Measurements from ENCODE around the gene STXBP6. TPM values are rescaled to one million over a fixed set of nuclear protein-coding genes. Genes with fewer than 3 reads are reported as not detected.

The STXBP6 gene
- total and polyA plus RNA-seq, 10 of the 15 experiments (the other 5 are each of a cell fraction or from before 2014, with no cell fraction given) = 1.2 to 47.3 (median 1.9) TPM

GRCh38 chr14:24876996-24877395, 173.0 kb downstream of the STXBP6 start:
- ATAC-seq (no peak), FAIRE-seq (no peak), DNase-seq (ENCODE audit: low read depth, low spot score) (no peak)
- Histone ChIP-seq H3K27ac (ENCODE audit: control insufficient read depth, insufficient read depth) (no peak overlapping the region), H4K20me1 (ENCODE audit: control insufficient read depth, insufficient read depth) (no peaks in the 10 kb centered on the region), H2AFZ (ENCODE audit: control insufficient read depth, low read depth, low read length) (no peak overlapping the region), H3K79me2 (ENCODE audit: control insufficient read depth, insufficient read depth, low read length) (no peaks in the 10 kb centered on the region), H3K36me3 (ENCODE audit: control insufficient read depth in 2 of 2, insufficient read depth in 2 of 2, low read length in 1 of 2) (no peaks in the 10 kb centered on the region), H3K9ac (ENCODE audit: control insufficient read depth, insufficient read depth, low read length) (no peak overlapping the region), H3K4me1 (ENCODE audit: control insufficient read depth, insufficient read depth, low read length) (no peaks in the 10 kb centered on the region), H3K9me3 (replicated peaks; ENCODE audit: control insufficient read depth, insufficient read depth, low read length) (no peaks in the 10 kb centered on the region), H3K4me3 (no peak overlapping the region), H3K27me3 (replicated peaks in 1 of 2; ENCODE audit: control insufficient read depth in 2 of 2, insufficient read depth in 2 of 2, low read length in 1 of 2) (no peaks in the 10 kb centered on the region), H3K4me2 (ENCODE audit: control insufficient read depth, insufficient read depth) (no peak overlapping the region)
- RAD21 ChIA-PET (ENCODE audit: unreplicated experiment) = interaction anchor here (0.8 to 1.2 kb wide), 2 partner anchors 16 to 153 kb away, joined by 3 read pairs; no protein-coding TSS in a partner anchor
- CTCF ChIA-PET = interaction anchor here (0.6 to 2.3 kb wide), 3 partner anchors 9 to 71 kb away, joined by 3 to 8 read pairs (median 4); no protein-coding TSS in a partner anchor
- SMC1A ChIA-PET (ENCODE audit: uncharacterized antibody, unreplicated experiment) = interaction anchor here (1.1 to 1.9 kb wide), 4 partner anchors 16 to 103 kb away, joined by 3 to 12 read pairs (median 4); no protein-coding TSS in a partner anchor
- POLR2A ChIA-PET = interaction anchor here (0.9 kb wide), 1 partner anchor 17 kb away, joined by 4 read pairs; no protein-coding TSS in a partner anchor
- WGBS (ENCODE audit: insufficient coverage, insufficient replicate concordance, low lambda C conversion rate, missing lambda C conversion rate) = 0% methylated on average over 1 of the region's 1 CpG
- in situ Hi-C loops (cut with MboI) = no loop called here
- intact Hi-C loops (cut with micrococcal nuclease; ENCODE audit: unreplicated experiment) = no loop called here
- no TSS peak for BruUV-seq (replicated peaks)
- TF ChIP-seq USF2 (IDR thresholded peaks at IDR 0.05; ENCODE audit: borderline replicate concordance, low read depth, low read length) = no peak
- no peak for TF ChIP-seq ZZZ3 (IDR thresholded peaks at IDR 0.05; ENCODE audit: control insufficient read depth, insufficient read length, low read depth)
- no peak for TF ChIP-seq E2F8 (IDR thresholded peaks at IDR 0.05; ENCODE audit: low read depth, partially characterized antibody)
- TF ChIP-seq ATF7 (IDR thresholded peaks at IDR 0.05; ENCODE audit: low read depth) = no peak
- no peak for TF ChIP-seq CTCF (IDR thresholded peaks at IDR 0.05 in 2 of 3, conservative IDR thresholded peaks at IDR 0.05 in 1 of 3; ENCODE audit: control insufficient read depth in 2 of 3, extremely low read depth in 1 of 3, insufficient read depth in 1 of 3, low read depth in 3 of 3, low read length in 3 of 3)
- TF ChIP-seq RELA (IDR thresholded peaks at IDR 0.05; ENCODE audit: borderline replicate concordance, partially characterized antibody) = no peak
- no peak for TF ChIP-seq HDGF (IDR thresholded peaks at IDR 0.05)
- TF ChIP-seq TCF3 (IDR thresholded peaks at IDR 0.05; ENCODE audit: borderline replicate concordance, insufficient read depth, low read depth, low read length) = no peak
- no peak for TF ChIP-seq RBBP5 (conservative IDR thresholded peaks at IDR 0.05)
- TF ChIP-seq, protein P1, sequence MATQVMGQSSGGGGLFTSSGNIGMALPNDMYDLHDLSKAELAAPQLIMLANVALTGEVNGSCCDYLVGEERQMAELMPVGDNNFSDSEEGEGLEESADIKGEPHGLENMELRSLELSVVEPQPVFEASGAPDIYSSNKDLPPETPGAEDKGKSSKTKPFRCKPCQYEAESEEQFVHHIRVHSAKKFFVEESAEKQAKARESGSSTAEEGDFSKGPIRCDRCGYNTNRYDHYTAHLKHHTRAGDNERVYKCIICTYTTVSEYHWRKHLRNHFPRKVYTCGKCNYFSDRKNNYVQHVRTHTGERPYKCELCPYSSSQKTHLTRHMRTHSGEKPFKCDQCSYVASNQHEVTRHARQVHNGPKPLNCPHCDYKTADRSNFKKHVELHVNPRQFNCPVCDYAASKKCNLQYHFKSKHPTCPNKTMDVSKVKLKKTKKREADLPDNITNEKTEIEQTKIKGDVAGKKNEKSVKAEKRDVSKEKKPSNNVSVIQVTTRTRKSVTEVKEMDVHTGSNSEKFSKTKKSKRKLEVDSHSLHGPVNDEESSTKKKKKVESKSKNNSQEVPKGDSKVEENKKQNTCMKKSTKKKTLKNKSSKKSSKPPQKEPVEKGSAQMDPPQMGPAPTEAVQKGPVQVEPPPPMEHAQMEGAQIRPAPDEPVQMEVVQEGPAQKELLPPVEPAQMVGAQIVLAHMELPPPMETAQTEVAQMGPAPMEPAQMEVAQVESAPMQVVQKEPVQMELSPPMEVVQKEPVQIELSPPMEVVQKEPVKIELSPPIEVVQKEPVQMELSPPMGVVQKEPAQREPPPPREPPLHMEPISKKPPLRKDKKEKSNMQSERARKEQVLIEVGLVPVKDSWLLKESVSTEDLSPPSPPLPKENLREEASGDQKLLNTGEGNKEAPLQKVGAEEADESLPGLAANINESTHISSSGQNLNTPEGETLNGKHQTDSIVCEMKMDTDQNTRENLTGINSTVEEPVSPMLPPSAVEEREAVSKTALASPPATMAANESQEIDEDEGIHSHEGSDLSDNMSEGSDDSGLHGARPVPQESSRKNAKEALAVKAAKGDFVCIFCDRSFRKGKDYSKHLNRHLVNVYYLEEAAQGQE (IDR thresholded peaks at IDR 0.05; ENCODE audit: low read depth, low read length) = no peak
- no peak for TF ChIP-seq SRF (IDR thresholded peaks at IDR 0.05; ENCODE audit: low read depth in 2 of 2, low read length in 2 of 2)
